Mesothelial cell of epicardium (in vitro differentiated cells): Measurements from ENCODE around the gene LCN12. TPM values are rescaled to one million over a fixed set of nuclear protein-coding genes. Genes with fewer than 3 reads are reported as not detected.

Experiments used
- DNase-seq, 2 experiments: peaks; one replicate each; pipeline ENCODE4 v3.0.0; 2021; ENCODE audit warnings: low spot score in 2 of 2; ENCODE audit not compliant: unreplicated experiment in 2 of 2
- H3K27ac Mint-ChIP-seq: 2 replicates; pipeline ENCODE4 v1.8.0; 2021; ENCODE audit warnings: mixed read lengths
- H3K27me3 Mint-ChIP-seq: 2 replicates; pipeline ENCODE4 v1.8.0; 2021; ENCODE audit warnings: low read depth, mixed read lengths
- H3K36me3 Mint-ChIP-seq: 2 replicates; pipeline ENCODE4 v1.8.0; 2021; ENCODE audit warnings: mixed read lengths
- H3K4me1 Mint-ChIP-seq: 2 replicates; pipeline ENCODE4 v1.8.0; 2021; ENCODE audit warnings: mixed read lengths
- H3K4me3 Mint-ChIP-seq: 2 replicates; pipeline ENCODE4 v1.8.0; 2021; ENCODE audit warnings: mild to moderate bottlenecking, moderate library complexity, mixed read lengths
- H3K9me3 Mint-ChIP-seq: 2 replicates; pipeline ENCODE4 v1.8.0; 2021; ENCODE audit warnings: mixed read lengths
- total RNA-seq: library from RNA; stranded (reverse); gene quantifications from 3 replicates; pipeline ENCODE4 v1.2.1, GENCODE V29; 2021
- TF ChIP-seq, protein P1 (sequence below): fragments of 200-600 bp; sonication (generic); IDR thresholded peaks from one replicate; pipeline ENCODE4 v1.5.0; 2021; ENCODE audit warnings: antibody characterized with exemption; ENCODE audit not compliant: unreplicated experiment

Gene LCN12
- total RNA-seq, 1 donor from 2014 or later, result 13.3 TPM

DNA sequence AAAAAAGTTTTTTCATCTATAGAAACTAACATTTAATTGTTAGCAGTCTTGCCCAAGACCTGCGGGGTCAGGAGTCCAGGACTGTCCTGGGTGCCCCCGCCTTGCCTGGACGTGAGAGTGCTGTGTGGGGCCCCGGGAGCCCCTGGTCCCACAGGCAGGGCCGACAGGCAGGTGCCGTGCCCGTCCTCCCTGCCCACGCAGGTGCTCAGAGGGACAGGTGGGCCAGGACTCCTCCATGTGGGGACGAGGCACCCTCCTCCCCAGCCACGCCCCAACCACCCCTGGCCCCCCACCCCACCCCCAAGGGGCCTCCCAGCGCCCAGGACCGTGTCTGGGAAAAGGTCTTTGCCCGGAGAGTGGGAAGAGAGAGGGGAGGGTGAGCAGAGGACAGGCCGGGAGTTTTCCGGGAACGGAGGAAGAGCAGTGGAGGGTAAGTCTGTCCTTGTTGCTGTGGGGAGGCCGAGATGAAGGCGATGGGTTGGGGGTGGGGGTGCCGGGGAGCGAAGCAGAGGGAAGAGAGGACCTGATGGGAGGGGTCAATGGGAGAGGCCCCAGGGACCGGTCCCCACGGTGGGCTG lies 2.7 kb upstream of the LCN12 start:
- Mint-ChIP-seq H3K9me3 (no peaks in the 10 kb centered on the region), H3K4me1 (peaks cover 10% of the 10 kb centered on the region), H3K27me3 (no peaks in the 10 kb centered on the region), H3K36me3 (no peaks in the 10 kb centered on the region), H3K4me3 (peak overlapping the region; percentile 71), H3K27ac (peak overlapping the region; percentile 96)
- TF ChIP-seq, protein P1, sequence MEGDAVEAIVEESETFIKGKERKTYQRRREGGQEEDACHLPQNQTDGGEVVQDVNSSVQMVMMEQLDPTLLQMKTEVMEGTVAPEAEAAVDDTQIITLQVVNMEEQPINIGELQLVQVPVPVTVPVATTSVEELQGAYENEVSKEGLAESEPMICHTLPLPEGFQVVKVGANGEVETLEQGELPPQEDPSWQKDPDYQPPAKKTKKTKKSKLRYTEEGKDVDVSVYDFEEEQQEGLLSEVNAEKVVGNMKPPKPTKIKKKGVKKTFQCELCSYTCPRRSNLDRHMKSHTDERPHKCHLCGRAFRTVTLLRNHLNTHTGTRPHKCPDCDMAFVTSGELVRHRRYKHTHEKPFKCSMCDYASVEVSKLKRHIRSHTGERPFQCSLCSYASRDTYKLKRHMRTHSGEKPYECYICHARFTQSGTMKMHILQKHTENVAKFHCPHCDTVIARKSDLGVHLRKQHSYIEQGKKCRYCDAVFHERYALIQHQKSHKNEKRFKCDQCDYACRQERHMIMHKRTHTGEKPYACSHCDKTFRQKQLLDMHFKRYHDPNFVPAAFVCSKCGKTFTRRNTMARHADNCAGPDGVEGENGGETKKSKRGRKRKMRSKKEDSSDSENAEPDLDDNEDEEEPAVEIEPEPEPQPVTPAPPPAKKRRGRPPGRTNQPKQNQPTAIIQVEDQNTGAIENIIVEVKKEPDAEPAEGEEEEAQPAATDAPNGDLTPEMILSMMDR, result no peak
- DNase-seq, result no peak

GRCh38 chr9:136949817-136950655 lies 2.0 kb upstream of the LCN12 start:
- TF ChIP-seq, protein P1, result no peak
- Mint-ChIP-seq H3K4me3 (peak overlapping the region; percentile 72), H3K36me3 (no peaks in the 10 kb centered on the region), H3K27ac (peak overlapping the region; percentile 96), H3K4me1 (peaks cover 7% of the 10 kb centered on the region), H3K9me3 (no peaks in the 10 kb centered on the region), H3K27me3 (no peaks in the 10 kb centered on the region)
- peak; percentile 88 to 97 for DNase-seq

DNA sequence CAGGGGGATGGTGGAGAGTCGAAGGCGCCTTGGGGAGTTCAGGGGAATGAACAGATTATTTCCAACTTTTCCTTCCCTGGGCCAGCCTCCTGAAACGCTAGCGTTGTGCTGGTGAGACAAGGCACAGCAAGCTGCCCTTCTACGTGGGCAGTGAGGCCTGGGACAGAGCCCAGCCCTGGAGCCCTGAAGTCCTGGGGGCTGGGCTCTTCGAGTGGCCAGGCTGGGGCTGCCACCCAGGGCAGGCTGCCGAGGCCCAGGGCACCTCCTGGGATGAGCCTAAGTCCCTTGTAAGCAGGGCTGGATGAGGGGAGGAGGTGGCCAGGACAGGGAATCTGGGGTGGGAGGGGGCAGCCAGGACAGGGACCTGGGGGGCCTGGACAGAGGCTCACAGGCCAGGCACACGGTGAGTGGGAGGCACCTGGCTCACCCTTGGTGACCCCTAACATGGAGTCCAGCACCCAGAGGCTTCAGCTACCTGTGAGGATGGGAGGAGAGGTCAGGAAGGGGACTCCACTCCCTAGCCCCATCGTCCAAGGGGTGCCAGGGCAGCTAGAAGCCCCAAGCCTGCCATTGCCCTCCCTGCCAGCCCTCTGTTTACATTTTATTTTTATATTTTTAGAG lies 1.3 kb upstream of the LCN12 start:
- DNase-seq, result no peak
- TF ChIP-seq, protein P1, result no peak
- H3K4me1 Mint-ChIP-seq, result peaks cover 7% of the 10 kb centered on the region
- no peaks in the 10 kb centered on the region for H3K27me3 Mint-ChIP-seq
- H3K4me3 Mint-ChIP-seq, result peak overlapping the region; percentile 72
- H3K27ac Mint-ChIP-seq, result peak overlapping the region; percentile 92
- no peaks in the 10 kb centered on the region for H3K9me3 Mint-ChIP-seq
- H3K36me3 Mint-ChIP-seq, result no peaks in the 10 kb centered on the region

GRCh38 chr9:136952321-136952850 lies 313 bp downstream of the LCN12 start:
- no peak for DNase-seq
- Mint-ChIP-seq H3K27me3 (no peaks in the 10 kb centered on the region), H3K4me1 (peaks cover 5% of the 10 kb centered on the region), H3K9me3 (peaks cover 8% of the 10 kb centered on the region), H3K36me3 (no peaks in the 10 kb centered on the region), H3K27ac (no peak overlapping the region), H3K4me3 (no peak overlapping the region)
- TF ChIP-seq, protein P1, result no peak

GRCh38 chr9:136952876-136953770 lies 1.1 kb downstream of the LCN12 start:
- H3K27ac Mint-ChIP-seq, result no peak overlapping the region
- peaks cover 8% of the 10 kb centered on the region for H3K9me3 Mint-ChIP-seq
- TF ChIP-seq, protein P1, result no peak
- H3K27me3 Mint-ChIP-seq, result no peaks in the 10 kb centered on the region
- no peak for DNase-seq
- H3K36me3 Mint-ChIP-seq, result no peaks in the 10 kb centered on the region
- H3K4me3 Mint-ChIP-seq, result no peak overlapping the region
- peaks cover 4% of the 10 kb centered on the region for H3K4me1 Mint-ChIP-seq
